DND-41 (cell line): ENCODE data around the gene MS4A6E.

Experiments
- CTCF ChIP-seq: IDR thresholded peaks from 2 replicates; pipeline ENCODE4 v1.5.1; 2012; ENCODE audit warnings: borderline replicate concordance, low read length, moderate library complexity, mild to moderate bottlenecking; ENCODE audit not compliant: poor library complexity, severe bottlenecking; ENCODE audit errors: extremely low read depth
- EZH2 ChIP-seq: IDR thresholded peaks from 3 replicates; pipeline ENCODE4 v1.6.1; 2012; ENCODE audit warnings: borderline replicate concordance, low read depth, mild to moderate bottlenecking, moderate library complexity, low read length, inconsistent platforms; ENCODE audit not compliant: severe bottlenecking

- TF ChIP-seq CTCF (peak; percentile 75), EZH2 (no peak)
Measured at GRCh38 chr11:60345489-60345888, 18.4 kb downstream of the MS4A6E start.
